ENCODE data around the gene SMCO1.
A peak's percentile ranks its signal among the peaks of the same experiment; 100 is the strongest.
"Not testable (repeated sequence)": the region's sequence is repeated elsewhere in the genome, so short reads cannot be mapped to it uniquely, and the experiment has no call there.

Gene SMCO1

DNA sequence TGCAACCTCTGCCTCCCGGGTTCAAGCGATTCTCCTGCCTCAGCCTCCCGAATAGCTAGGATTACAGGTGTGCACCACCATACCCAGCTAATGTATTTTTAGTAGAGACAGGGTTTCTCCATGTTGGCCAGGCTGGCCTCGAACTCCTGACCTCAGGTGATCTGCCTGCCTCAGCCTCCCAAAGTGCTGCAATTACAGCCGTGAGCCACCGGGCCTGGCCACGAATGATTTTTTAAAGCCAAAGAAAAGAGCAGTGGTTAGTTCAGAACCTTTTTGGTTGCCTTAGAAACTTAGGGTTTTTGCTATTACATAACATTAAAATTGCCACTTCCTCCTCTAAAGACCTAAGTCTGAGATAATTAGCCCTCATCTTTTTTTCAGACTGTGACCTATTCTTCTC lies 57.7 kb downstream of the SMCO1 start:
- H3K27ac ChIP-seq; in situ Hi-C loops (cut with HindIII; ENCODE audit: low pct_ligation_motif_present, low sequenced_read_pairs); H3K27me3 ChIP-seq (replicated peaks); H3K4me3 ChIP-seq (ENCODE audit: low read depth, low read length); H3K36me3 ChIP-seq (replicated peaks); DNase-seq: not testable (repeated sequence)
- TF ChIP-seq, protein P1, sequence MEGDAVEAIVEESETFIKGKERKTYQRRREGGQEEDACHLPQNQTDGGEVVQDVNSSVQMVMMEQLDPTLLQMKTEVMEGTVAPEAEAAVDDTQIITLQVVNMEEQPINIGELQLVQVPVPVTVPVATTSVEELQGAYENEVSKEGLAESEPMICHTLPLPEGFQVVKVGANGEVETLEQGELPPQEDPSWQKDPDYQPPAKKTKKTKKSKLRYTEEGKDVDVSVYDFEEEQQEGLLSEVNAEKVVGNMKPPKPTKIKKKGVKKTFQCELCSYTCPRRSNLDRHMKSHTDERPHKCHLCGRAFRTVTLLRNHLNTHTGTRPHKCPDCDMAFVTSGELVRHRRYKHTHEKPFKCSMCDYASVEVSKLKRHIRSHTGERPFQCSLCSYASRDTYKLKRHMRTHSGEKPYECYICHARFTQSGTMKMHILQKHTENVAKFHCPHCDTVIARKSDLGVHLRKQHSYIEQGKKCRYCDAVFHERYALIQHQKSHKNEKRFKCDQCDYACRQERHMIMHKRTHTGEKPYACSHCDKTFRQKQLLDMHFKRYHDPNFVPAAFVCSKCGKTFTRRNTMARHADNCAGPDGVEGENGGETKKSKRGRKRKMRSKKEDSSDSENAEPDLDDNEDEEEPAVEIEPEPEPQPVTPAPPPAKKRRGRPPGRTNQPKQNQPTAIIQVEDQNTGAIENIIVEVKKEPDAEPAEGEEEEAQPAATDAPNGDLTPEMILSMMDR (IDR thresholded peaks at IDR 0.05; ENCODE audit: low read depth, low read length, missing control alignments): peak; percentile 5
